Midbrain (tissue), 1 donor: ENCODE results near the gene CHFR.
"Not testable (repeated sequence)": the region's sequence is repeated elsewhere in the genome, so short reads cannot be mapped to it uniquely, and the experiment has no call there.

Experiments used
- DNase-seq: peaks from one replicate; lab custom pipeline; 2025; lab: John Stamatoyannopoulos, UW

CHFR gene

GRCh38 chr12:132887513-132888351 is at the start of gene CHFR:
Gene CHFR (minus strand): TSS chr12:132887605. CDS start chr12:132887328, 277 bp downstream.
- DNase-seq: peak; percentile 99

- not testable (repeated sequence) for DNase-seq
Measured at GRCh38 chr12:132936921-132937320, 49.5 kb upstream of the CHFR start.

- DNase-seq: no peak
Measured at GRCh38 chr12:132936163-132936562, 48.8 kb upstream of the CHFR start.

- no peak for DNase-seq
Measured at GRCh38 chr12:132926415-132926833, 39.0 kb upstream of the CHFR start.

GRCh38 chr12:132925597-132926414 is 38.4 kb upstream of the CHFR start:
- no peak for DNase-seq

GRCh38 chr12:132924356-132924755 is 37.0 kb upstream of the CHFR start:
- DNase-seq: no peak

- no peak for DNase-seq
Measured at GRCh38 chr12:132923356-132923909, 36.0 kb upstream of the CHFR start.

- DNase-seq: no peak
Measured at GRCh38 chr12:132922676-132923075, 35.3 kb upstream of the CHFR start.

GRCh38 chr12:132921685-132922084 is 34.3 kb upstream of the CHFR start:
- DNase-seq: no peak

- DNase-seq: no peak
Measured at GRCh38 chr12:132918680-132919079, 31.3 kb upstream of the CHFR start.

GRCh38 chr12:132909030-132909368 is 21.6 kb upstream of the CHFR start:
- no peak for DNase-seq

GRCh38 chr12:132908145-132909029 is 21.0 kb upstream of the CHFR start:
- peak; percentile 97 for DNase-seq

- not testable (repeated sequence) for DNase-seq
Measured at GRCh38 chr12:132907789-132908144, 20.4 kb upstream of the CHFR start.

- DNase-seq: no peak
Measured at GRCh38 chr12:132907216-132907615, 19.8 kb upstream of the CHFR start.

- DNase-seq: peak; percentile 75
Measured at GRCh38 chr12:132904718-132905328, 17.4 kb upstream of the CHFR start.

- no peak for DNase-seq
Measured at GRCh38 chr12:132899033-132899432, 11.6 kb upstream of the CHFR start.

- DNase-seq: no peak
Measured at GRCh38 chr12:132888852-132889251, 1.4 kb upstream of the CHFR start.

- no peak for DNase-seq
Measured at GRCh38 chr12:132886529-132887477, 602 bp downstream of the CHFR start.

GRCh38 chr12:132881818-132882217 is 5.6 kb downstream of the CHFR start:
- no peak for DNase-seq

- not testable (repeated sequence) for DNase-seq
Measured at GRCh38 chr12:132874620-132875019, 12.8 kb downstream of the CHFR start.
